ENCODE data around the gene XYLT1. TPM values are rescaled to one million over a fixed set of nuclear protein-coding genes. Genes with fewer than 3 reads are reported as not detected.

Gene XYLT1
- total and polyA plus RNA-seq, 2 of the 4 experiments (the other 2 are of a cell fraction): 9.0 to 12.7 TPM

- Histone ChIP-seq H3K27me3 (ENCODE audit: control insufficient read depth, insufficient read depth, low read length) (no peaks in the 10 kb centered on the region), H2AK9ac (replicated peaks; ENCODE audit: low read depth, low read length, poor library complexity) (no peak overlapping the region), H4K20me1 (ENCODE audit: insufficient read depth, low read length) (no peaks in the 10 kb centered on the region), H3K18ac (ENCODE audit: low read depth, low read length) (no peak overlapping the region), H2AK5ac (ENCODE audit: low read depth, low read length) (no peak overlapping the region), H2BK15ac (ENCODE audit: low read depth, low read length) (no peak overlapping the region), H3K79me1 (ENCODE audit: low read depth in 1 of 2, low read length in 2 of 2) (no peaks in the 10 kb centered on the region), H3K4ac (ENCODE audit: low read depth, low read length) (no peak overlapping the region), H2AFZ (replicated peaks; ENCODE audit: low read length, poor library complexity) (no peak overlapping the region), H3K23ac (ENCODE audit: low read depth, low read length) (no peak overlapping the region), H3K9me3 (ENCODE audit: control insufficient read depth, insufficient read depth, low read length) (peaks cover 4% of the 10 kb centered on the region; the same call in 1 of the 2 replicates), H3K56ac (ENCODE audit: extremely low read depth, insufficient read depth, low read length) (no peak overlapping the region), H2BK120ac (ENCODE audit: low read depth, low read length) (no peak overlapping the region), H3K4me3 (ENCODE audit: insufficient read depth, low read depth, low read length) (no peak overlapping the region), H3K27ac (ENCODE audit: insufficient read depth, low read length) (no peak overlapping the region), H2BK20ac (ENCODE audit: low read depth, low read length) (no peak overlapping the region), H4K91ac (ENCODE audit: insufficient read depth, low read depth, low read length) (no peak overlapping the region), H3K36me3 (ENCODE audit: control insufficient read depth, insufficient read depth, low read length) (no peaks in the 10 kb centered on the region), H3K4me1 (ENCODE audit: control insufficient read depth, insufficient read depth, low read length) (no peaks in the 10 kb centered on the region), H2BK5ac (ENCODE audit: low read depth, low read length, poor library complexity, severe bottlenecking) (no peak overlapping the region), H3K9me1 (ENCODE audit: insufficient read depth, low read length) (no peaks in the 10 kb centered on the region), H4K5ac (ENCODE audit: low read depth, low read length) (no peak overlapping the region), H3K14ac (replicated peaks; ENCODE audit: low read depth, low read length) (no peak overlapping the region), H3K4me2 (ENCODE audit: low read depth, low read length) (no peak overlapping the region), H4K8ac (ENCODE audit: low read depth in 2 of 2, low read length in 2 of 2) (no peak overlapping the region), H3K9ac (ENCODE audit: low read depth, low read length) (no peak overlapping the region)
- CTCF ChIA-PET: no interaction called here
- in situ Hi-C loops (cut with MboI; ENCODE audit: low sequenced_read_pairs) (no loop called here), dilution Hi-C loops (cut with HindIII; ENCODE audit: low sequenced_read_pairs, unreplicated experiment) (no loop called here), intact Hi-C loops (cut with micrococcal nuclease) (no loop called here)
- POLR2A ChIA-PET (ENCODE audit: unreplicated experiment): no interaction called here
- TF ChIP-seq CTCF (conservative IDR thresholded peaks at IDR 0.05; ENCODE audit: low read depth, low read length) (0 out of 2 replicates have a peak, but pooled peaks have one; percentile 1), MAFK (IDR thresholded peaks at IDR 0.05; ENCODE audit: low read depth, low read length) (no peak)
- no CpG with 5 or more reads among the region's 4 CpGs for WGBS, 2 experiments (ENCODE audit: extremely low coverage in 2 of 2, insufficient read length in 1 of 2)
- no TSS peak for BruUV-seq (replicated peaks)
- DNase-seq (no peak), ATAC-seq (ENCODE audit: low read depth) (no peak)
Observed at GRCh38 chr16:17053536-17054160, 417.1 kb downstream of the XYLT1 start.

Small RNAs within 50 kb of the gene (microRNA-seq; reads per million reads assigned to microRNA genes)
- gene AC109446.1 (ENCODE audit: insufficient read depth, insufficient read length): not detected

Small RNAs within 50 kb of the gene (small RNA-seq; reads per million reads assigned to genes)
- gene AC109446.1: 0 reads per million in 5 experiments
